Fibroblast of mammary gland (primary cell): ENCODE measurements around the gene FBXO45.
A peak's percentile ranks its signal among the peaks of the same experiment; 100 is the strongest.
"Not testable (repeated sequence)": the region's sequence is repeated elsewhere in the genome, so short reads cannot be mapped to it uniquely, and the experiment has no call there.

ENCODE experiments used
- DNase-seq: peaks from one replicate; pipeline ENCODE4 v3.0.0-alpha.2; 2010; ENCODE audit warnings: low read depth
- H3K4me3 ChIP-seq: 2 replicates; pipeline ENCODE4 v1.5.1; 2011; ENCODE audit warnings: low read depth, mild to moderate bottlenecking, low read length, moderate library complexity; ENCODE audit not compliant: control insufficient read depth
- TF ChIP-seq, protein P1 (sequence below): conservative IDR thresholded peaks from 2 replicates; pipeline ENCODE4 v1.5.1; 2011; ENCODE audit warnings: low read depth, low read length, inconsistent platforms; ENCODE audit not compliant: control insufficient read depth, insufficient read depth

Gene FBXO45

DNA sequence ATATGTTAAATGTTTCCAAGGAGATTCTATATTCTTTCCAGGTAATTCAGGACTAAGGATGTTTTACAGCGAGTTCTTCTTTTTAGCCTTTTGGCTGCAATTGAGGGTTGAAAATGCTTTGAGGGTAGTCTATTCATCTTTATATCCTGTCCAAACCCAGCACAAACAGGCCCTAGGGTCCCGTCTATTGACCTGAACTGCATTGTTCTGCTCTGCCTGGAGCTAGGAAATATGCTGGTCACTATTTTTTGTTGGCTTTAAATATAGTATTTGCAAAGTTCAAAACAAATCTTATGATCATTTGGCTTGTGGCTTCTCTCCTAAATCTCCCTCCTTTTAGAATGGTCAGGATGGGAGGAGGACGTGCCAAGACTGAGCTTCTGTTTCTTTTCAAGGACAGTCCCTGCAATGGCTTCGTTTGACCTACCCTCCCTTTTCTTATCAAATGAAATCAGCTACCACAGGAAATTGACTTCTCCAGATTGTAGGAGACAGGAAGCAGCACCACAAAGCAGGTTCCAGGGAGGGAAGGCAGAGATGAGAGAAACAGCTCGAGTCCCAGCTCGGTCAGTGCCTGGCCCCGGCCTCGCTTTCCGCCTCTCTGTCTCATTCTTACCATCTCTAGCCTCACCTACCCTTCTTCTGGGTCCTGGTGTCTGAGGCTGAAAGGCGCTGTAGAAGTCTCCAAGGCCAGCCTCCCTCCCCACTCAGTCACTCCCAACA lies 43.5 kb downstream of the FBXO45 start:
- DNase-seq = no peak
- TF ChIP-seq, protein P1, sequence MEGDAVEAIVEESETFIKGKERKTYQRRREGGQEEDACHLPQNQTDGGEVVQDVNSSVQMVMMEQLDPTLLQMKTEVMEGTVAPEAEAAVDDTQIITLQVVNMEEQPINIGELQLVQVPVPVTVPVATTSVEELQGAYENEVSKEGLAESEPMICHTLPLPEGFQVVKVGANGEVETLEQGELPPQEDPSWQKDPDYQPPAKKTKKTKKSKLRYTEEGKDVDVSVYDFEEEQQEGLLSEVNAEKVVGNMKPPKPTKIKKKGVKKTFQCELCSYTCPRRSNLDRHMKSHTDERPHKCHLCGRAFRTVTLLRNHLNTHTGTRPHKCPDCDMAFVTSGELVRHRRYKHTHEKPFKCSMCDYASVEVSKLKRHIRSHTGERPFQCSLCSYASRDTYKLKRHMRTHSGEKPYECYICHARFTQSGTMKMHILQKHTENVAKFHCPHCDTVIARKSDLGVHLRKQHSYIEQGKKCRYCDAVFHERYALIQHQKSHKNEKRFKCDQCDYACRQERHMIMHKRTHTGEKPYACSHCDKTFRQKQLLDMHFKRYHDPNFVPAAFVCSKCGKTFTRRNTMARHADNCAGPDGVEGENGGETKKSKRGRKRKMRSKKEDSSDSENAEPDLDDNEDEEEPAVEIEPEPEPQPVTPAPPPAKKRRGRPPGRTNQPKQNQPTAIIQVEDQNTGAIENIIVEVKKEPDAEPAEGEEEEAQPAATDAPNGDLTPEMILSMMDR = no peak
- no peak overlapping the region for H3K4me3 ChIP-seq

DNA sequence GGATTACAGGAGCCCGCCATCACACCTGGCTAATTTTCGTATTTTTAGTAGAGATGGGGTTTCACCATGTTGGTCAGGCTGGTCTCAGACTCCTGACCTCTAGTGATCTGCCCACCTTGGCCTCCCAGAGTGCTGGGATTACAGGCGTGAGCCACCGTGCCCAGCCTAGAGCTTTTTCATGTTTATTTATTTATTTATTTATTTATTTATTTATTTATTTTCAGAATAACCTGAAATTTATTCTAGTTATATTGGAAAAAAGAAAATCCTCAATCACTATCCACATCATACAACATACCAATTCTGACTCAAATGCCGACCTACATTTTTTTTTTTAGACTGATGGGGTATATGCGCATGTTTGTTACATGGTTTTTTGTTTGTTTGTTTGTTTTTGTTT lies 46.8 kb downstream of the FBXO45 start:
- not testable (repeated sequence) for H3K4me3 ChIP-seq, DNase-seq

DNA sequence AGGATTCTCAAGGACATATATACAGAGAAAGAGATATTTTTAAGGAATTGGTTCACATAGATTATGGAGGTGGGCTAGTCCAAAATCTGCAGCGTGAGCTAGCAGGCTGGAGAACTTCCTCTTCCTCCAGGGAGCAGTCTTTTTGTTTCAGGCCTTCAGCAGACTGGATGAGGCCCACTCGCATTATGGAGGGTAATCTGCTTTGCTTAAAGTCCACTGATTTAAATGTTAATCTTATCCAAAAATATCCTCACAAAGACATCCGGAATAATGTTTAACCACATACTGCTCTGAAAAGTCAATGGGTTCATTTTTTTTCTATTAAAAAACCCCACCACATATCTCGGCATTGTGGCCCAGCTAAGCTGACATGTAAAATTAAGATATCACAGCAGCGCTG lies 48.8 kb downstream of the FBXO45 start:
- TF ChIP-seq, protein P1 = no peak
- DNase-seq = no peak
- H3K4me3 ChIP-seq = no peak overlapping the region

DNA sequence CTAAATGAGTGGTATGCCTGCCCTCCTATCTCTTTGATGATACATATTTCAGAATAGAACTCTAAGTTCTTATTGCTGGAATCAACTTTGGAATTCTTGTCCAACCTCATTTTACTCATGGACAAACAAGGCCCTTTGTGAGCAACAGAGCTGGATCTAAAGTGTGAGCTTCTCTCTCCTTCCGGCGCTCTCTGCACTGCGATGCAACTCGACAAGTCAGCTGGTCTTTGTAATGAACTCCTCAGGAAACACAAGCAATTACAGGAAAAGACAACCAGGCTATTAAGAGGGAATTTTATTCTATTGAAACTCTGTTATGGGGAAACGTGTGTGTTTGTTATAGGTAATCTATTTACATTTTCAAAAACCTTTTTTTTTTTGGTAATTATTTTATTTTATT lies 50.8 kb downstream of the FBXO45 start:
- TF ChIP-seq, protein P1 = no peak
- no peak overlapping the region for H3K4me3 ChIP-seq
- no peak for DNase-seq

DNA sequence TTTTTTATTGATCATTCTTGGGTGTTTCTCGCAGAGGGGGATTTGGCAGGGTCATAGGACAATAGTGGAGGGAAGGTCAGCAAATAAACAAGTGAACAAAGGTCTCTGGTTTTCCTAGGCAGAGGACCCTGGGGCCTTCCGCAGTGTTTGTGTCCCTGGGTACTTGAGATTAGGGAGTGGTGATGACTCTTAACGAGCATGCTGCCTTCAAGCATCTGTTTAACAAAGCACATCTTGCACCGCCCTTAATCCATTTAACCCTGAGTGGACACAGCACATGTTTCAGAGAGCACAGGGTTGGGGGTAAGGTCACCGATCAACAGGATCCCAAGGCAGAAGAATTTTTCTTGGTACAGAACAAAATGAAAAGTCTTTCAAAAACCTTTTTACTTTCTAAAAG lies 51.2 kb downstream of the FBXO45 start:
- not testable (repeated sequence) for H3K4me3 ChIP-seq, DNase-seq

DNA sequence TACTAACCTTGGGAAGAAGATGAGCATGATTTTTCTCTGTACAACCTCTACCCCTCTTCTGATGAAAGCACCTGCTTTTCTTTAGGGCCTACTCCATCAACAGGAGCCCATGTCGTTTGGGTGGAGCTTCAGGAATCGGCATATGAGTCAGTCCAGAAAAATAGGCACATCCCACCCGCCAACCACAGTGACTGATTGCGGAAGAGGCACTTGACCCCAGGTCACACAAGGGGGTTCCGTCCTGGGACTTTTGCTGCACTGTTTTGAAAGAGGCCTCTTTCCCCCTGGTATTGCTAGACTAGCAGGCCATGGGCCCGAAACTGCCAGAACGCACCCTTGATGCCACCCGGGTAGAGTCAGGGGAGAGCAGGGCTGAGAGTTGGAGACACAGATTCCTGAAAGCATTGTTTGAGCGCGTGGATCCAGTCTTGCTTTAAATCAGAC lies 51.7 kb downstream of the FBXO45 start:
- H3K4me3 ChIP-seq = no peak overlapping the region
- TF ChIP-seq, protein P1 = no peak
- DNase-seq = peak; percentile 33

DNA sequence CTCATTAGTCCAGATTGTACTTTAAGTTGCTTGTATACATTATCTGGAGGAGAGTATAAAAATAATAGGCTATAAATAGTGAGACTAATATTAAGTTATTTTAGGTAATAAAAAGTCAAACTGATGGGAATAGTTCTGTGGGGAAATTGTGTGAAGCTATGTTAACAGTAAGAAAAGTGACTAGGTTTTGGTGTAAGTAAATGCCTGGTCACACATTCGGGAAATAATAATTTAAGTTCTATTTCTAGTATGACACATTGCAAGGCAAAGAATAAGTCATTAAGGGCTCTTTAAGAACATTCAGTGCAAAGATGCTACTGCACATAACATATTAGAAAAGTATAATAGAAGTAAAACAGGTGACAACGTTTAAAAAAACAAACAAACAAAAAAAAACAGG lies 52.2 kb downstream of the FBXO45 start:
- DNase-seq = no peak
- H3K4me3 ChIP-seq = no peak overlapping the region
- TF ChIP-seq, protein P1 = no peak

DNA sequence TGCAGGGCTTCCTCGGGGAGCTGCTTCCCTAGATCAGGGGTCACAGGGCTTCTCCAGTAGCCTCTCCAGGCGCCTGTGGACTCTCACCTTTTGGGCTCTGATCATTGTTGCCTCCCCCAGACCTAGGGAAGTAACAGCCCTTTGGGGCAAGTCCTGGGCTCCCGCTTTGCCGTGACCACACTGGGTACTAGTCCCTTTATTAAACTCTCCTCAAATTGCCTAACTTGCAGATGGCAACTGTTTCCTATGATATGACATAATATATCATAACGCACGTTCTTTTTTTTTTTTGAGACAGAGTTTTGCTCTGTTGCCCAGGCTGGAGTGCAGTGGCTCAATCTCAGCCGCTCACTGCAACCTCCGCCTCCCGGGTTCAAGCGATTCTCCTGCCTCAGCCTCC lies 53.2 kb downstream of the FBXO45 start:
- TF ChIP-seq, protein P1 = no peak
- no peak overlapping the region for H3K4me3 ChIP-seq
- DNase-seq = no peak
